Measurements from ENCODE around the gene NRIP1. TPM values are rescaled to one million over a fixed set of nuclear protein-coding genes. Genes with fewer than 3 reads are reported as not detected.

NRIP1 gene
- total and polyA plus RNA-seq, 4 experiments from 2014 or later, result 17.4 to 24.5 (median 22.1) TPM

DNA sequence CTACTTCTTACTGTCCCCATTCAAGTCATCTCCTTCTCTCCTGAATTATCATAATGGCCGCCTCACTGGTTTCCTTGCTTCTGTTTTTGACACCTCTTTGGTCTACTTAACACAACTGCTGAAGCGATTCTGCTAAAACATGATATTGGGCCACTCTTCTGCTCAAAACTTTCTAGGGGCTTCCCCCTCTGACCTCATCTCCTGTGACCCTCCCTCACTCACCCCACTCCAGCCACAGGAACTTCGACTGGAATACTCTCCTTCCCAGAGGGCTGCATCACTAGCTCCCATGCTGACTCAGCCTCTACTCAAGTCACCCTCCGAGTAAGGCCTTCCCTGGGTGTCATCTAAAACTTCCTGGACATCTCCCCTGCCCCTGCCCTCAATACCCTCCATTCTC lies 35.7 kb downstream of the NRIP1 start:
- POLR2A ChIA-PET (ENCODE audit: partially characterized antibody), result no interaction called here
- no peak for DNase-seq
- Histone ChIP-seq H3K4me3 (ENCODE audit: low read length in 2 of 2) (no peak overlapping the region), H3K9me3 (ENCODE audit: control insufficient read depth in 1 of 2, low read length in 2 of 2) (no peaks in the 10 kb centered on the region), H3K36me3 (ENCODE audit: insufficient read depth, low read length) (no peaks in the 10 kb centered on the region), H3K27ac (ENCODE audit: low read depth, low read length) (no peak overlapping the region), H3K4me1 (ENCODE audit: insufficient read depth, low read length) (no peaks in the 10 kb centered on the region), H3K27me3 (ENCODE audit: insufficient read depth, low read length) (no peaks in the 10 kb centered on the region)
- intact Hi-C loops (cut with micrococcal nuclease), result no loop called here
- Mint-ChIP-seq H3K9me3 (no peaks in the 10 kb centered on the region), H3K4me1 (peaks cover 0 to 27% (median 13%) of the 10 kb centered on the region in 4 donors), H3K27me3 (no peaks in the 10 kb centered on the region), H3K36me3 (no peaks in the 10 kb centered on the region), H3K27ac (peak overlapping the region in 1 of 7 donors; percentile 25), H3K4me3 (no peak overlapping the region)
- CTCF ChIA-PET (ENCODE audit: partially characterized antibody), result no interaction called here

DNA sequence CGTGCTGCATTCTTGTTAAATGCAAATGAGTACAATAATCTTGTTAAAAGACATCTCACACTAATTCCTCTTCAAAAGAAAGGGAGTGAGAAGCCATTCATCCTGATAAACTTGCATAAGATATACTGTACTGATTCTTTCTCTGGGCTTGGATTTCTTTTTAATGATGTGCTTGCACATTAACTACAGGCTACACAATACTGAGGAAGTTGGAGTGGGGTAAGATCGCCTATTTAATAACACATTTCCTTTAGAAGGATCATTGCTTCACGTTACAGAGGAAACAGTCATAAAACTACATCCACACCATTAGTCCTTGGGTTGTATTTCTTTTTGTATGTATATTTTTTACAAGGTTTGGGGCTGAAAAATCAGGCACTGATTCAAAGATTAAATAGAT lies 36.6 kb downstream of the NRIP1 start:
- H3K27me3 ChIP-seq (ENCODE audit: insufficient read depth, low read length), result no peaks in the 10 kb centered on the region
- H3K4me3 Mint-ChIP-seq, result no peak overlapping the region
- no peaks in the 10 kb centered on the region for H3K4me1 ChIP-seq (ENCODE audit: insufficient read depth, low read length)
- H3K4me3 ChIP-seq (ENCODE audit: low read length in 2 of 2), result no peak overlapping the region
- DNase-seq, result no peak
- no peaks in the 10 kb centered on the region for H3K9me3 Mint-ChIP-seq
- peaks cover 0 to 20% (median 11%) of the 10 kb centered on the region in 4 donors for H3K4me1 Mint-ChIP-seq
- intact Hi-C loops (cut with micrococcal nuclease), result no loop called here
- no peaks in the 10 kb centered on the region for H3K27me3 Mint-ChIP-seq
- ChIA-PET CTCF (ENCODE audit: partially characterized antibody) (no interaction called here), POLR2A (ENCODE audit: partially characterized antibody) (no interaction called here)
- H3K9me3 ChIP-seq (ENCODE audit: control insufficient read depth in 1 of 2, low read length in 2 of 2), result no peaks in the 10 kb centered on the region
- no peaks in the 10 kb centered on the region for H3K36me3 Mint-ChIP-seq
- no peaks in the 10 kb centered on the region for H3K36me3 ChIP-seq (ENCODE audit: insufficient read depth, low read length)
- H3K27ac Mint-ChIP-seq, result no peak overlapping the region
- H3K27ac ChIP-seq (ENCODE audit: low read depth, low read length), result no peak overlapping the region

DNA sequence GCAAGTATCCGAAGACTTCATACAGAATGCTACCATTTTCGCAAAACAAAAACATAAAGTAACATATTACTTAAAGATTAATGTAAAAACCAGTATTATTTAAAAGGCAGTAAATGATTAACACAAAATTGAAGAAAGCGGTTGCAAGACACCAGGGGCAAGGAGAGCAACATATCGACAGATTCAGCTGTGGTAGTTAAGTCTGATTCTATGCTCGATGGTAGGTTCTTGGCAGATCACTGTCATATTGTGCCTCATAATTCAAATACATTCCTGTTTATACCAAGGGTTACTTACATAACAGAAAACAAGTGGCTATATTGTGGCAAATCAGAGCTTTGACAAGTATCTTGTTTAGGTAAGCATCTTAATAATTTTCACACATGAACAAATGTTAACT lies 37.7 kb downstream of the NRIP1 start:
- ChIA-PET CTCF (ENCODE audit: partially characterized antibody) (no interaction called here), POLR2A (ENCODE audit: partially characterized antibody) (no interaction called here)
- no peaks in the 10 kb centered on the region for H3K9me3 ChIP-seq (ENCODE audit: control insufficient read depth in 1 of 2, low read length in 2 of 2)
- no peak overlapping the region for H3K27ac ChIP-seq (ENCODE audit: low read depth, low read length)
- Mint-ChIP-seq H3K27me3 (no peaks in the 10 kb centered on the region), H3K36me3 (peaks cover 0 to 4% of the 10 kb centered on the region in 2 donors), H3K4me1 (peaks cover 2 to 20% (median 11%) of the 10 kb centered on the region in 4 donors), H3K27ac (no peak overlapping the region), H3K4me3 (no peak overlapping the region), H3K9me3 (peaks cover 0 to 4% (median 0%) of the 10 kb centered on the region in 8 donors)
- DNase-seq, result no peak
- no peaks in the 10 kb centered on the region for H3K36me3 ChIP-seq (ENCODE audit: insufficient read depth, low read length)
- no peaks in the 10 kb centered on the region for H3K4me1 ChIP-seq (ENCODE audit: insufficient read depth, low read length)
- no peaks in the 10 kb centered on the region for H3K27me3 ChIP-seq (ENCODE audit: insufficient read depth, low read length)
- intact Hi-C loops (cut with micrococcal nuclease), result no loop called here
- no peak overlapping the region for H3K4me3 ChIP-seq (ENCODE audit: low read length in 2 of 2)

DNA sequence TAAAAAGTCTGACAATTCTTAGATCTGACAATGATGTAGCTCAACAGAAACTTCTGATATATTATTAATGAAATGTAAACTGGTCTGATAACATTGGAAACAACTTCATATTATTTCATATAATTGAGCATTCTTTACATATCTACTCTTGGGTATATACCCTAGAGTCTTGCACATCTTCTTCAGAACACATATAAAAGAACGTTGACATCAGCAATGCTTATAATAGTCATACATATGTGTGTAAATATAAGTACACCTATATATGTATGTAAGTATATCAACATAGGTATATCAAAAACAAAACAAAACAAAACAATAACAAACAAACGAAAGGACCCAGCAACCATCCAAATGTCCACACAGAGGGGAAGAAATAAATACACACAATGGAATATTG lies 38.4 kb downstream of the NRIP1 start:
- no peaks in the 10 kb centered on the region for H3K9me3 ChIP-seq (ENCODE audit: control insufficient read depth in 1 of 2, low read length in 2 of 2)
- intact Hi-C loops (cut with micrococcal nuclease), result no loop called here
- no peak overlapping the region for H3K27ac ChIP-seq (ENCODE audit: low read depth, low read length)
- CTCF ChIA-PET (ENCODE audit: partially characterized antibody), result no interaction called here
- DNase-seq, result no peak
- Mint-ChIP-seq H3K4me1 (peaks cover 7 to 22% (median 15%) of the 10 kb centered on the region in 4 donors), H3K9me3 (peaks cover 0 to 8% (median 0%) of the 10 kb centered on the region in 8 donors), H3K27me3 (no peaks in the 10 kb centered on the region), H3K27ac (no peak overlapping the region), H3K4me3 (no peak overlapping the region), H3K36me3 (peaks cover 0 to 8% of the 10 kb centered on the region in 2 donors)
- POLR2A ChIA-PET (ENCODE audit: partially characterized antibody), result no interaction called here
- H3K36me3 ChIP-seq (ENCODE audit: insufficient read depth, low read length), result no peaks in the 10 kb centered on the region
- no peaks in the 10 kb centered on the region for H3K27me3 ChIP-seq (ENCODE audit: insufficient read depth, low read length)
- no peak overlapping the region for H3K4me3 ChIP-seq (ENCODE audit: low read length in 2 of 2)
- H3K4me1 ChIP-seq (ENCODE audit: insufficient read depth, low read length), result no peaks in the 10 kb centered on the region

DNA sequence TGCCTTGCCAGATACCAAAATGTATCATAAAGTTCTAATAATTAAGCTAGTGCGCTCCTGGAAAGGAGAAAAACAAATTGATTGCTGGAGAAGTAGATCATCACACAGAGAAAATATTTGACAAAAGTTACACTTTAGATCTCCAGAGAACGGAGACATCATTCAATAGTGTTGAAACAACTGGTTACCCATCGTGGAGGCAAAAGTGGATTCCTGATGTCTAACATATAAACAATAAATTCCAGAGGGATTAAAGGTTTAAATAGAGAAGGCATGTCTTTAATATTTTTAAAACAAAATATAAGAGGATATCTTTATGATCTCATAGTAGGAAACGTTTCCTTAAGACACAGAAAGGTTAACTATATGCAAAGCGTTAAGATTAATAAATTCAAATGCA lies 41.0 kb downstream of the NRIP1 start:
- H3K4me3 Mint-ChIP-seq, result no peak overlapping the region
- H3K27me3 Mint-ChIP-seq, result no peaks in the 10 kb centered on the region
- no peak overlapping the region for H3K27ac Mint-ChIP-seq
- Histone ChIP-seq H3K36me3 (ENCODE audit: insufficient read depth, low read length) (no peaks in the 10 kb centered on the region), H3K27me3 (ENCODE audit: insufficient read depth, low read length) (no peaks in the 10 kb centered on the region), H3K4me3 (ENCODE audit: low read length in 2 of 2) (no peak overlapping the region), H3K4me1 (ENCODE audit: insufficient read depth, low read length) (no peaks in the 10 kb centered on the region), H3K27ac (ENCODE audit: low read depth, low read length) (no peak overlapping the region), H3K9me3 (ENCODE audit: control insufficient read depth in 1 of 2, low read length in 2 of 2) (no peaks in the 10 kb centered on the region)
- peaks cover 6 to 14% (median 9%) of the 10 kb centered on the region in 4 donors for H3K4me1 Mint-ChIP-seq
- DNase-seq, result no peak
- ChIA-PET CTCF (ENCODE audit: partially characterized antibody) (interaction anchor here (0.6 kb wide), 1 partner anchor 236 kb away, joined by 3 read pairs; no protein-coding TSS in a partner anchor), POLR2A (ENCODE audit: partially characterized antibody) (no interaction called here)
- H3K36me3 Mint-ChIP-seq, result peaks cover 0 to 13% of the 10 kb centered on the region in 2 donors
- peaks cover 0 to 8% (median 0%) of the 10 kb centered on the region in 8 donors for H3K9me3 Mint-ChIP-seq
- intact Hi-C loops (cut with micrococcal nuclease), result no loop called here

GRCh38 chr21:15022608-15023261 lies 42.1 kb downstream of the NRIP1 start:
- Mint-ChIP-seq H3K4me3 (no peak overlapping the region), H3K4me1 (peaks cover 7 to 16% (median 8%) of the 10 kb centered on the region in 4 donors), H3K27ac (no peak overlapping the region), H3K36me3 (peaks cover 0 to 13% of the 10 kb centered on the region in 2 donors), H3K9me3 (peaks cover 0 to 8% (median 0%) of the 10 kb centered on the region in 8 donors), H3K27me3 (no peaks in the 10 kb centered on the region)
- Histone ChIP-seq H3K4me3 (ENCODE audit: low read length in 2 of 2) (no peak overlapping the region), H3K36me3 (ENCODE audit: insufficient read depth, low read length) (no peaks in the 10 kb centered on the region), H3K27ac (ENCODE audit: low read depth, low read length) (no peak overlapping the region), H3K4me1 (ENCODE audit: insufficient read depth, low read length) (no peaks in the 10 kb centered on the region), H3K9me3 (ENCODE audit: control insufficient read depth in 1 of 2, low read length in 2 of 2) (no peaks in the 10 kb centered on the region), H3K27me3 (ENCODE audit: insufficient read depth, low read length) (no peaks in the 10 kb centered on the region)
- DNase-seq, result no peak
- ChIA-PET POLR2A (ENCODE audit: partially characterized antibody) (no interaction called here), CTCF (ENCODE audit: partially characterized antibody) (no interaction called here)
- intact Hi-C loops (cut with micrococcal nuclease), result no loop called here

DNA sequence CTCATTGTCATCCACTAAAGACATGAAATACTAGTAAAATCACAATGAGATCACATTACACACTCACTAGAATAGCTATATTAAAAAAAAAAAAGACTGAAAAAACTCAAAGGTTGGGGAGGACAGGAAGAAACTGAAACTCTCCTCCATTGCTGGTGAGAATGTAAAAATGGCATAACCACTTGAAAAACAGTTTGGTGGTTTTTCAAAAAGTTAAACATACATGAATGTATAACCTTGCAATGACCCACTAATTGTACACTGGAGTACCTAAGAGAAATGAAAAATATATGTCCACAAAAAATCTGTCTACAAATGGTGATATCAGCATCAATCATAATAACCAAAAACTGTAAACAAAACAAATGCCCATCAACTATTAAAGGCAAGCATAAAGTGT lies 44.0 kb downstream of the NRIP1 start:
- no peaks in the 10 kb centered on the region for H3K36me3 ChIP-seq (ENCODE audit: insufficient read depth, low read length)
- H3K4me3 ChIP-seq (ENCODE audit: low read length in 2 of 2), result no peak overlapping the region
- no peaks in the 10 kb centered on the region for H3K4me1 ChIP-seq (ENCODE audit: insufficient read depth, low read length)
- Mint-ChIP-seq H3K36me3 (peaks cover 0 to 13% of the 10 kb centered on the region in 2 donors), H3K27ac (no peak overlapping the region), H3K27me3 (no peaks in the 10 kb centered on the region), H3K4me3 (peak overlapping the region in 1 of 8 donors; percentile 6), H3K9me3 (peaks cover 0 to 8% (median 0%) of the 10 kb centered on the region in 8 donors), H3K4me1 (peaks cover 6 to 20% (median 9%) of the 10 kb centered on the region in 4 donors)
- no peaks in the 10 kb centered on the region for H3K9me3 ChIP-seq (ENCODE audit: control insufficient read depth in 1 of 2, low read length in 2 of 2)
- CTCF ChIA-PET (ENCODE audit: partially characterized antibody), result no interaction called here
- DNase-seq, result no peak
- no peak overlapping the region for H3K27ac ChIP-seq (ENCODE audit: low read depth, low read length)
- H3K27me3 ChIP-seq (ENCODE audit: insufficient read depth, low read length), result no peaks in the 10 kb centered on the region
- intact Hi-C loops (cut with micrococcal nuclease), result no loop called here
- POLR2A ChIA-PET (ENCODE audit: partially characterized antibody), result no interaction called here
